ENCODE data around the gene ZNF627.
"Not testable (repeated sequence)": the region's sequence is repeated elsewhere in the genome, so short reads cannot be mapped to it uniquely, and the experiment has no call there.

ZNF627 gene

DNA sequence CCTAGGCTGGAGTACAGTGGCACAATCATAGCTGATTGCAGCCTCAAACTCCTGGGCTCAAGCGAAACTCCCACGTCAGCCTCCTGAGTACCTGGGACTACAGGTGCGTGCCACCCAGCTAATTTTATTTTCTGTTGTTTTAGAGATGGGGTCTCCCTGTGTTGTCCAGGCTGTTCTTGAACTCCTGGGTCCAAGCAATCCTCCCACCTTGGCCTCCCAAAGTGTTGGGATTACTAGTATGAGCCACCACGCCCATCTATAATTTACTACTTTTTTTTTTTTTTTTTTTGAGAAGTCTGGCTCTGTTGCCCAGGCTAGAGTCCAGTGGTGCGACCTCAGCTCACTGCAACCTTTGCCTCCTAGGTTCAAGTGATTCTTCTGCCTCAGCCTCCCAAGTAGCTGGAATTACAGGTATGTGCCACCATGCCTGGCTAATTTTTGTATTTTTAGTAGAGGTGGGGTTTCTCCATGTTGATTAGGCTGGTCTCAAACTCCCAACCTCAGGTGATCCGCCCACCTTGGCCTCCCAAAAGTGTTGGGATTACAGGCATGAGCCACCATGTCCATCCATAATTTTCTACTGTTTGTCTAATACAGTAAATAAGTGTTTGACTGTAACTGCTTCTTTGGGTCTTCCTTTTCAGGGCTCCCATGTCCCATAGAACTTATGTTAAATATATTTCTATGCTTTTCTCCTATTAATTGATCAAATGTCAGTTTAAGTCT, 33.0 kb upstream of the ZNF627 start:
- H3K4ac ChIP-seq (ENCODE audit: low read depth, low read length); H2BK120ac ChIP-seq (ENCODE audit: insufficient read depth, low read length, poor library complexity); H3K9ac ChIP-seq (ENCODE audit: low read length); H3K27ac ChIP-seq (ENCODE audit: low read depth, low read length); H3K27me3 ChIP-seq (ENCODE audit: insufficient read depth, low read length); H4K12ac ChIP-seq (ENCODE audit: low read depth, low read length); H3K4me1 ChIP-seq (ENCODE audit: control insufficient read depth in 1 of 2, insufficient read depth in 2 of 2, low read length in 2 of 2); H3K36me3 ChIP-seq (ENCODE audit: control insufficient read depth in 1 of 2, insufficient read depth in 2 of 2, low read length in 2 of 2); H3K14ac ChIP-seq (ENCODE audit: low read length); H2AK5ac ChIP-seq (ENCODE audit: low read length); H3K18ac ChIP-seq (ENCODE audit: low read length); H2BK5ac ChIP-seq (ENCODE audit: low read depth, low read length, poor library complexity); H3K4me3 ChIP-seq (ENCODE audit: low read depth, low read length); H2BK12ac ChIP-seq (ENCODE audit: low read length); DNase-seq; H4K91ac ChIP-seq (ENCODE audit: low read depth, low read length); H2AFZ ChIP-seq (ENCODE audit: insufficient read depth, low read length, poor library complexity); H4K8ac ChIP-seq (ENCODE audit: low read depth, low read length); H3K23ac ChIP-seq (ENCODE audit: low read length); H3K79me2 ChIP-seq (ENCODE audit: control insufficient read depth, insufficient read depth, low read length, poor library complexity); H3K79me1 ChIP-seq (ENCODE audit: low read length); H3K9me3 ChIP-seq (ENCODE audit: insufficient read depth, low read depth, low read length); H3K4me2 ChIP-seq (ENCODE audit: low read length): not testable (repeated sequence)
- WGBS (ENCODE audit: extremely low coverage, insufficient coverage, insufficient read length): no CpG with 5 or more reads among the region's 6 CpGs

DNA sequence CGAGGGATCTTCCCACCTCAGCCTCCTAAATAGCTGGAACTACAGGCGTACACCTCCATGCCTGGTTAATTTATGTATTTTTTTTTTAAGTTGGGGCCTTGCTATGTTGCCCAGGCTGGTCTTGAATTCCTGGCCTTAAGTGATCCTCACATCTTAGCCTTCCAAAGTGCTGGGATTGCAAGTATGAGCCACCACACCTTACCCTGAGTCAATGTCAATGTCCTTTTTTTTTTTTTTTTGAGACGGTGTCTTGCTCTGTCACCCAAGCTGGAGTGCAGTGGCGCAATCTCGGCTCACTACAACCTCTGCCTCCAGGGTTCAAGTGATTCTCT, 31.7 kb upstream of the ZNF627 start:
- H3K4me1 ChIP-seq (ENCODE audit: control insufficient read depth in 1 of 2, insufficient read depth in 2 of 2, low read length in 2 of 2); H2AFZ ChIP-seq (ENCODE audit: insufficient read depth, low read length, poor library complexity); H3K23ac ChIP-seq (ENCODE audit: low read length); H4K91ac ChIP-seq (ENCODE audit: low read depth, low read length); H3K79me2 ChIP-seq (ENCODE audit: control insufficient read depth, insufficient read depth, low read length, poor library complexity); H3K4ac ChIP-seq (ENCODE audit: low read depth, low read length); H2BK5ac ChIP-seq (ENCODE audit: low read depth, low read length, poor library complexity); H3K27ac ChIP-seq (ENCODE audit: low read depth, low read length); H4K12ac ChIP-seq (ENCODE audit: low read depth, low read length); H3K4me3 ChIP-seq (ENCODE audit: low read depth, low read length); H3K4me2 ChIP-seq (ENCODE audit: low read length); H3K14ac ChIP-seq (ENCODE audit: low read length); H3K27me3 ChIP-seq (ENCODE audit: insufficient read depth, low read length); H2BK120ac ChIP-seq (ENCODE audit: insufficient read depth, low read length, poor library complexity); H2BK12ac ChIP-seq (ENCODE audit: low read length); H3K79me1 ChIP-seq (ENCODE audit: low read length); H3K9me3 ChIP-seq (ENCODE audit: insufficient read depth, low read depth, low read length); H4K8ac ChIP-seq (ENCODE audit: low read depth, low read length); H2AK5ac ChIP-seq (ENCODE audit: low read length); H3K36me3 ChIP-seq (ENCODE audit: control insufficient read depth in 1 of 2, insufficient read depth in 2 of 2, low read length in 2 of 2); H3K9ac ChIP-seq (ENCODE audit: low read length); H3K18ac ChIP-seq (ENCODE audit: low read length): not testable (repeated sequence)
- peak in 1 of 2 donors; percentile 24 for DNase-seq
- WGBS (ENCODE audit: extremely low coverage, insufficient coverage, insufficient read length): no CpG with 5 or more reads among the region's 5 CpGs

DNA sequence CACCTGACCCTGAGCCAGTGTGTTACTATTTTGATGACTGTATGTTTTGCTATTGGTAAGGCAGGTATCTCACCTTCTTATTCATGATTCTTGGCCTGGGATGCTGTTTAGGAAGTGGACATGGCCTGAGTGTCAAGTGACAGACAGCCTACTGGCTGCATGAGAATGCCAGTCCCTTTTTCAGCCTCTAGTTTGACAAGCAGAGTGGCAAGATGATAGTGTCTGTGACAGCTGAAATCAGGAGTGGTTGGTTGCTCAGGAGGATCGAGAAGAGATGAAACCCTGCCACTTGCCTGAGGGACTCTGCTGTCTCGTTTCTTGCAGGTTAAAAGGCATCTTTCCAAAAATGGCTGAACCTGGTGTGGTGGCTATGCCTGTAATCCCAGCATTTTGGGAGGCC, 31.1 kb upstream of the ZNF627 start:
- H3K4me1 ChIP-seq (ENCODE audit: control insufficient read depth in 1 of 2, insufficient read depth in 2 of 2, low read length in 2 of 2): no peaks in the 10 kb centered on the region
- no peak overlapping the region for H2BK12ac ChIP-seq (ENCODE audit: low read length)
- no peak overlapping the region for H2BK5ac ChIP-seq (ENCODE audit: low read depth, low read length, poor library complexity)
- no CpG with 5 or more reads among the region's 2 CpGs for WGBS (ENCODE audit: extremely low coverage, insufficient coverage, insufficient read length)
- no peak overlapping the region for H4K8ac ChIP-seq (ENCODE audit: low read depth, low read length)
- no peak for DNase-seq
- no peak overlapping the region for H2BK120ac ChIP-seq (ENCODE audit: insufficient read depth, low read length, poor library complexity)
- H3K9ac ChIP-seq (ENCODE audit: low read length): no peak overlapping the region
- no peak overlapping the region for H2AK5ac ChIP-seq (ENCODE audit: low read length)
- H3K23ac ChIP-seq (ENCODE audit: low read length): no peak overlapping the region
- no peaks in the 10 kb centered on the region for H3K27me3 ChIP-seq (ENCODE audit: insufficient read depth, low read length)
- H4K91ac ChIP-seq (ENCODE audit: low read depth, low read length): no peak overlapping the region
- H3K4ac ChIP-seq (ENCODE audit: low read depth, low read length): no peak overlapping the region
- H3K79me1 ChIP-seq (ENCODE audit: low read length): no peaks in the 10 kb centered on the region
- no peak overlapping the region for H3K14ac ChIP-seq (ENCODE audit: low read length)
- no peak overlapping the region for H3K4me2 ChIP-seq (ENCODE audit: low read length)
- no peak overlapping the region for H4K12ac ChIP-seq (ENCODE audit: low read depth, low read length)
- H3K4me3 ChIP-seq (ENCODE audit: low read depth, low read length): no peak overlapping the region
- H3K36me3 ChIP-seq (ENCODE audit: control insufficient read depth in 1 of 2, insufficient read depth in 2 of 2, low read length in 2 of 2): no peaks in the 10 kb centered on the region
- H3K79me2 ChIP-seq (ENCODE audit: control insufficient read depth, insufficient read depth, low read length, poor library complexity): no peaks in the 10 kb centered on the region
- no peaks in the 10 kb centered on the region for H3K9me3 ChIP-seq (ENCODE audit: insufficient read depth, low read depth, low read length)
- no peak overlapping the region for H3K18ac ChIP-seq (ENCODE audit: low read length)
- no peak overlapping the region for H2AFZ ChIP-seq (ENCODE audit: insufficient read depth, low read length, poor library complexity)
- no peak overlapping the region for H3K27ac ChIP-seq (ENCODE audit: low read depth, low read length)

DNA sequence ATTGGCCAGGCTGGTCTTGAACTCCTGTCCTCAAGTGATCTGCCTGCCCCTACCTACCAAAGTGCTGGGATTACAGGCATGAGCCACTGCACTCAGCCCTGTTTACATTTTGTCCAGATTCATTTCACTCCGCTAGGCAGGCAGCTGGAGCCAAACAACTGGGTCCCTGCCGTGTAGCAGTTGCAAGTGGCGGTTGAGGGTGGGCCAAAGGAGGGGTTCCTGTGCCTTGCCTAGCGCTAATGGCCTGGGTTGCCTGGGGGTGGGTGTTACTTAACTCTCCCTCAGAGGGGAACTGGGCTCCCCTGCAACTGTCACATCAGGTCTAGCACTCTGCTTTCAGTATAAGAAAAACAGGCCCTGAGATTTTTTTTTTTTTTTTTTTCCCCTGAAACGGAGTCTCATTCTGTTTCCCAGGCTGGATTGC, 27.2 kb upstream of the ZNF627 start:
- no peak for DNase-seq
- H4K8ac ChIP-seq (ENCODE audit: low read depth, low read length): no peak overlapping the region
- no peak overlapping the region for H3K4me2 ChIP-seq (ENCODE audit: low read length)
- no peak overlapping the region for H2BK5ac ChIP-seq (ENCODE audit: low read depth, low read length, poor library complexity)
- H2BK12ac ChIP-seq (ENCODE audit: low read length): no peak overlapping the region
- no CpG with 5 or more reads among the region's 5 CpGs for WGBS (ENCODE audit: extremely low coverage, insufficient coverage, insufficient read length)
- H3K9ac ChIP-seq (ENCODE audit: low read length): no peak overlapping the region
- H3K4ac ChIP-seq (ENCODE audit: low read depth, low read length): no peak overlapping the region
- H2AK5ac ChIP-seq (ENCODE audit: low read length): no peak overlapping the region
- H3K79me2 ChIP-seq (ENCODE audit: control insufficient read depth, insufficient read depth, low read length, poor library complexity): no peaks in the 10 kb centered on the region
- no peak overlapping the region for H2BK120ac ChIP-seq (ENCODE audit: insufficient read depth, low read length, poor library complexity)
- no peak overlapping the region for H3K4me3 ChIP-seq (ENCODE audit: low read depth, low read length)
- no peak overlapping the region for H3K14ac ChIP-seq (ENCODE audit: low read length)
- H3K27ac ChIP-seq (ENCODE audit: low read depth, low read length): no peak overlapping the region
- H3K36me3 ChIP-seq (ENCODE audit: control insufficient read depth in 1 of 2, insufficient read depth in 2 of 2, low read length in 2 of 2): no peaks in the 10 kb centered on the region
- H3K27me3 ChIP-seq (ENCODE audit: insufficient read depth, low read length): no peaks in the 10 kb centered on the region
- no peaks in the 10 kb centered on the region for H3K4me1 ChIP-seq (ENCODE audit: control insufficient read depth in 1 of 2, insufficient read depth in 2 of 2, low read length in 2 of 2)
- no peak overlapping the region for H3K18ac ChIP-seq (ENCODE audit: low read length)
- no peak overlapping the region for H4K12ac ChIP-seq (ENCODE audit: low read depth, low read length)
- no peak overlapping the region for H2AFZ ChIP-seq (ENCODE audit: insufficient read depth, low read length, poor library complexity)
- H4K91ac ChIP-seq (ENCODE audit: low read depth, low read length): no peak overlapping the region
- no peak overlapping the region for H3K23ac ChIP-seq (ENCODE audit: low read length)
- H3K9me3 ChIP-seq (ENCODE audit: insufficient read depth, low read depth, low read length): no peaks in the 10 kb centered on the region
- H3K79me1 ChIP-seq (ENCODE audit: low read length): no peaks in the 10 kb centered on the region
